NT2/D1 (cell line): ENCODE data around the gene SMC3.

Source experiments
- YY1 ChIP-seq: IDR thresholded peaks from 2 replicates; pipeline ENCODE4 v1.6.1; 2011; ENCODE audit not compliant: insufficient read length, insufficient read depth
- ZNF274 ChIP-seq: IDR thresholded peaks from 2 replicates; pipeline ENCODE4 v1.6.1; 2011; ENCODE audit warnings: mild to moderate bottlenecking, low read depth, low read length

DNA sequence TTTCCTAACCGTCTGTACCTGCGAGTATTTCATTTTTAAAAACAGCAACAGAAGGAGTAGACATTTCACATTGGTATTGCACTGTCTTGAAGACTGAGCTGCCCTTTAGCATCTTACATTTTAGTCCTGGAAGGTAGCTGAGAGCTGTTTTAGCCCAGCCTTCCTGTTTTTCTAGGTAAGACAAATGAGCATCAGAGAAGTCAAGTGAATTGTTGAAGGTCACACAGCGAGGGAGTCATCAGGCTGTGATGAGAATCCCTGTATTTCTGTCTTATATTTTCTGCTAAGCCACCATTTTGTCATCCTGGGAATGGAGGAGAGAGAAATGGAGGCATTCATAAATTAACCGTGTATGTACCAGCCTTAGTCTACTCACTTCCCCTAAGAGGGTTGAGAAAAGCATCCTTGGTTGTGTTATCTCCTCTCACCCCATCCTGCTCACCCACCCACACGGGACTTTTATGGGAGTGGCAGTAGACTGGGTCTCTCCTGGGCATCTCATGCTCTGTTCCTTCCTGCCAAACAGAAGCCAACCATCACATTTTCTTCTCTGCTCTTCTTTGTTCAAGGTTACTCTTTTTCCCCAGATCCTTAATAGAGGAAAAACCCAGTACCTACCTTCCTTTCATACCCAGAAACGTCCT, 85.1 kb downstream of the SMC3 start:
- TF ChIP-seq YY1, result no peak
- no peak for TF ChIP-seq ZNF274
